GM21367 (cell line): ENCODE measurements around the gene SFXN3.
A peak's percentile ranks its signal among the peaks of the same experiment; 100 is the strongest.

Source experiments
- ATAC-seq: cut with Tn5 transposase; IDR thresholded peaks from one replicate; pipeline ENCODE4 v1.9.1; 2021; ENCODE audit not compliant: unreplicated experiment

SFXN3 gene, protein sequence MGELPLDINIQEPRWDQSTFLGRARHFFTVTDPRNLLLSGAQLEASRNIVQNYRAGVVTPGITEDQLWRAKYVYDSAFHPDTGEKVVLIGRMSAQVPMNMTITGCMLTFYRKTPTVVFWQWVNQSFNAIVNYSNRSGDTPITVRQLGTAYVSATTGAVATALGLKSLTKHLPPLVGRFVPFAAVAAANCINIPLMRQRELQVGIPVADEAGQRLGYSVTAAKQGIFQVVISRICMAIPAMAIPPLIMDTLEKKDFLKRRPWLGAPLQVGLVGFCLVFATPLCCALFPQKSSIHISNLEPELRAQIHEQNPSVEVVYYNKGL

DNA sequence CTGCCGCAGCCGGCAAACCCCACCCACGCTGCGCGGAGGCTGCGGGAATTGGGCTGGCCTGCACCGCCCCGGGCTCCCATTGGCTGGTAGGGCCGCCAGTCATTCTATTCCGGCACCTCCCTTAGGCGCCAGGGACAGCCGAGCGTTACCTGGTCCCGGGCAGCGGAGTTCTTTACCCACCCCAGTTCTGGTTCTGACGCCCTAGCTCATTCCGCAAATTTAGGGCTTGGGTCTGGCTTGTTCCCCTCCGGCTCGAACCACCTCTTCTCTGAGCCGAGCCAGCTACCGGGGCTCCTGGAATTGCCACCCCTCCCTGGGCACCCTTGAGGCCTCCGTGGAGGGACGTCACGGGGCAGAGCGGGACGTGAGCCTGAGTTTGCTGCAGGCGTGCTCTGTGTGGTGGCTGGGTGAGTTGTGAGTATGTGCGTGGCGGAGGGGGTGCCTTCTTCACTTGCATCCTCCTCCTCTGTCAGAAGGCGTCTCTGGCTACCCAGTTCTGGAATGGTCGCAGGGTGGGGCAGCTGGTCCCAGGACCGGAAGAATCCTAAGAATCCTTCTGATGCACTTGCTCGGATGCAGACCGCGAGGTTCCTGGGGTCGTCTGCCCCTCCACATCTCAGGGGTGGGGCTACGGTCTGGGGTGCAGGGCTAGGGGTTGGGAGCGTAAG is at the start of gene SFXN3, which contains the start of gene PDZD7:
TSS of gene SFXN3 (plus strand) at position 107 of the 668 bp plus-strand sequence. CDS start 3,461 bp downstream, outside the sequence.
TSS of gene PDZD7 (minus strand) at position 2 of the 668 bp plus-strand sequence. CDS start 910 bp downstream, outside the sequence.
- peak; percentile 84 for ATAC-seq

DNA sequence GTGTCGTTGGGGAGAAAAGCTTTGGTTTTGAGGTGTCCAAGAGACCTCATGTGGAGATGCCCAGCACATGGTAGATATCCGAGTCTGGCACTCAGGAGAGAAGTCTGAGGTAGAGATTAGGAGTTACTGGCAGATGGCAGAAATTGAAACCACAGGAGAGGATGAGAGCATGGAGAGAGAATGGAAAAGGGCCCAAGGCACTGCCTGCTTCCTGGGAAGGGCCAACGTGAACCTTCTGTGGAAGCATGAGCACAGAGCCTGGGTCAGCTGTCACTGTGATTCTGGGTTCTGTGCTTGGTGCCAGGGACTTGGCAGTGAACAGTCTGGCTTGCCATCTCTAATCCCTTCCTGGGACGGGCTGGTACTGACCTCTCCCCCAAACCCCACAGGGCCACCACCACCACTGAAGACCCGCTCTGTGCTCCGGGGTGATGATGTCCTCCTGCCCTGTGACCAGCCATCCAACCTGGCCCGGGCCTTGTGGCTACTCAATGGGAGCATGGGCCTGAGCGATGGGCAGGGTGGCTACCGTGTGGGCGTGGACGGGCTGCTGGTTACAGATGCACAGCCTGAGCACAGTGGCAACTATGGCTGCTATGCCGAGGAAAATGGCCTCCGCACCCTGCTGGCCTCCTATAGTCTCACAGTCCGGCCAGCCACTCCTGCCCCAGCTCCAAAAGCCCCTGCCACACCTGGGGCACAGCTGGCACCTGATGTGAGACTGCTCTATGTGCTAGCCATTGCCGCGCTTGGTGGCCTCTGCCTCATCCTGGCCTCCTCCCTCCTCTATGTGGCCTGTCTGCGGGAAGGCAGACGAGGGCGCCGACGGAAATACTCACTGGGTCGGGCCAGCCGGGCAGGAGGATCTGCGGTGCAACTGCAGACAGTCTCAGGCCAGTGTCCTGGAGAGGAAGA is 47.9 kb upstream of the SFXN3 start:
- ATAC-seq = no peak

DNA sequence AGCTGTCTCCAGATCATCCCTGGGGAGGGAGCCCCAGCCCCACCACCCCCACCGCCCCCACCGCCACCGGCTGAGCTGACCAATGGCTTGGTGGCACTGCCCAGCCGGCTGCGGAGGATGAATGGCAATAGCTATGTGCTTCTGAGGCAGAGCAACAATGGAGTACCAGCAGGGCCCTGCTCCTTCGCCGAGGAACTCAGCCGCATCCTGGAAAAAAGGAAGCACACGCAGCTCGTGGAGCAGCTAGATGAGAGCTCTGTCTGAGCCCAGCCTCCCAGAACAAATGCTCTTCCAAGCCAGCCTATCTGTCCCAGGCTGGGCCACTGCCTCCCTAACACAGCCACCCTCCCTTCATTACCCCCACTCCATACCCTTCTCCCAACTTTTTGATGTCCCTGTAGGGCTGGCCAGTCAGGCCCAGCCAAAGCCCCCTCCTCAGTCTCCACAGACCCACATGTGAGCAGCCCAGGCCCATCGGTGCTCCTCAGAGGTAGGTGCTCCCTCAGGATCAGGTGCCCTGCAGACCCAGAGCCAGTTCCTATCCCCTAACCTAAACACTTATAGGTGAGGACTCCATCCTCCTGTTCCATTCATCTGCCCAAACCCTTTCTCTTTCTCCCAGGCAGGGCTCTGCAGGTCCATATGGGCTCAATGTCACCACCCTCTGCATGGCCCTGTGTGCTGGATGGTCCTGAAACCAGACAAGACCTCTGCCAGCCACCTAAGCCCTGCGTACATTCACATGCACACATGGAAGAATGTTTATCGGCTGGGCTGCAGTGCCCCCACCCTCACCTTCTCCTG is 47.0 kb upstream of the SFXN3 start:
- no peak for ATAC-seq

DNA sequence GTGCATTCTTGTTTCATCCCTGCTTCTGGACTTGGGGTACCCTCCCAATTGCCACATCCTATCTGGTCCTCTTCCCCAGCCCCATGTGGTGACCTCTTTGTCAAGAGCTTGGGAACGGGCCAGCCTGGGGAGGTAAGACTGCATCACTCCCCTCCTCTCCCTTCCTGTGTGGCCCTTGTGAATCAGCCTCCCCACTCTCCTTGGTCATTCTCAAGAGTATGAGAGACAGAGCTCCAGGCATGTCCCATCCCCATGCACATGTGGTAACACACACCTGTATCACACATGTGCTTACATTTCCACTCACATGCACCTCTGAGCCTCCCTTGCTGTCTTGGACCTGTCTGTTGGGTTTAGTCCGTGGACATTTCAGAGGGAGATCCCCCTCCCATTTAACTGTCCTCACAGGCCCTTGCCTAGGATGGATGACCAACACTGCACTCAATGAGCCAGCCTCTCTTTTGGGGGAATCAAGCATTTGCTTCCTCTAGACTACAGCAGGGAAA is 46.3 kb upstream of the SFXN3 start:
- ATAC-seq = no peak

DNA sequence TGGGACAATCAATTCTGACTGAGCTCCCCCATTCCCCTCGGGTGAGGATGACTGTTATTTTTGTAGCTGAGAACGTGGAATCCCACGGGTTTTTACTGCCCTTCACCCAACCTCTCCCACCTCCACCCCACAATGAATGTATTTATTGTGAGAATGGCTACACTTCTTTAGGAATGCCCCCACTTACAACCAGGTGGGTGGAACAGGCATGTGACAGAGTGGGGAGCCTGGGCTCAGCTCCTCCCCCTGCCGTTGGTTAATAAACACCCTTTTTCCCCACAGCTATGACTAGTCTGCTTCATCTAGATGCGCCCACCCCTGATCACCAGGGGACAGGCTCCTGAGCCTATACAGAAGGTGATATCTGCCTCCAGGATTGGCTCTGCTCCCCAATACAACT is 45.7 kb upstream of the SFXN3 start:
- ATAC-seq = no peak

DNA sequence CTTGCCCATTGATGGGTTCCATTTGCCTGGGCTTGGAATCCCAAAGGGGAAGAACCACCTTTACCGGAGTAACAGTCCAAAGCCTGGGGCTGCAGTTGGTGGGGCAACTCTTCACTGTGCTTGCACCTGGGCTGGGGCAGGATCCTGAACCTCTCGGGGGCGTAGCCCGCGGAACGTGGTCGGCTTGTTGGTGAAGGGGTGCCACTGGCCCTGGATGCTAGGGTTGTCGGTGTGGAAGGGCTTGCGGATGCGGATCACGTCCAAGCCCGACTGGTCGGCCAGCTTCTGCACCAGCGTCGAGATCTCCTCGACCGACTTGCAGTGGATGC is 44.4 kb upstream of the SFXN3 start:
- ATAC-seq = no peak

DNA sequence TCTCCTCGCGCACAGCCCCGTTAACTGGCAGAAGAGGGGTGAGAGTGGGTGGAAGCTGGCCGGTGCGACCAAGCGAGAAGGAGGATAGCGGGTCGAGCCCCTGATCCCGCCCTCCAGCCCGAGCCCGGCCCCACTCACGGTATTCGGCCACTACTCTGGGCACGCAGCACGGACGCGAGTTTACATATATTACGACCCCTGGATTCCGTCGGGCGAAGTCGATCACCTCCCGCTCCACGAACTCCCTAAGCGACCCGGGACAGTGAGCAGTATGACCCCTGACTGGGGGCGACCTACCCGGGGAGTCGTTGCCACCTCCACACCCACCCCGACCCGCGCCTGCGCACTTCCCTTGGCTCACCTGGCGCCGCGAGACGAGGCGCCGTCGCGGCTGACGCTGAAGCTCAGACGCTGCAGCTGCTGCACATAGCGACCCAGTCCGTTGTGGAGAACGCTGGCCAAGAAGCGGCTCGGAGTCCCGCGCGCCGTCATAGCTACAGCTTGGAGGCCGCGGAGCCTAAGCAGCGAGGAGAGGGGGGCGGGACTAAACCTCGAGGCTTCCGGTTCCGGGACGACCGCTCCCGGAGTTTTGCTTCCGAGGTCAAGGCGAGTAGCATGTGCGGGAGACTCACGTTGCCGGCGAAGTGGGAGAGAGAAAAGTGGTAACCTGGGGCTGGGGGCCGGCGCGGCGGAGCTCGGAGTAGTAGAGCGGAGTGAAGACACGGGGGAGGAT is 43.9 kb upstream of the SFXN3 start, which contains the start of the genes MRPL43 and TWNK:
TSS of gene MRPL43 (minus strand) at position 546 of the 733 bp plus-strand sequence. CDS start at position 492, 54 bp downstream.
TSS of gene TWNK (plus strand) at position 592 of the 733 bp plus-strand sequence. CDS start 668 bp downstream, outside the sequence.
- peak; percentile 77 for ATAC-seq

DNA sequence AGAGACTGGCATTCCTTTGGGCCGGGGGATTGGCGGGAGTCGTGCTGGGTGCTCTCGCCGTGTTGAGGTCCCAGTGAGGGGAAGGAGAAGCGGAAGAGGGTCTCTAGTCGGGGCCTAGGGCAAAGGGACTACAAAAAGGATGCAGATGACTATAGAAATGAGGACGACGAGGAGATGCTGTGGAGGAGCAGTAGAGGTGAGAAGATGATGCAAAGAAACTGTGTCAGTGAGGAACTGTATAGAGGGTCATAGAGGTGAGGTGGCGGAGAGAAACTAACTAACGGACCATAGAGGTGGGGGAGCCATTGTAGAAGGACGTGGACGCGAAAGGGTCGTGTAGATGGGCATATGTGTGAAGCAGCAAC is 43.4 kb upstream of the SFXN3 start:
- ATAC-seq = no peak

DNA sequence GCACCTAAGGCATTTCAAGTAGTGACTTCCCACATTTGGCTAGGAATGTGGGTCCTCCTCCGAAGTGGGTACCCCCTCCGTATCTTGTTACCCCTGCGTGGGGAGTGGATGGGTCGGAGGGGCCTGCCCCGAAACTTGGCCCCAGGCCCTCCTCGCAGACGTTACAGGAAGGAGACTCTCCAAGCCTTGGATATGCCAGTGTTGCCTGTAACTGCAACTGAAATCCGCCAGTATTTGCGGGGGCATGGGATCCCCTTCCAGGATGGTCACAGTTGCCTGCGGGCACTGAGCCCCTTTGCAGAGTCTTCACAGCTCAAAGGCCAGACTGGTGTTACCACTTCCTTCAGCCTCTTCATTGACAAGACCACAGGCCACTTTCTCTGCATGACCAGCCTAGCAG is 42.9 kb upstream of the SFXN3 start:
- no peak for ATAC-seq

DNA sequence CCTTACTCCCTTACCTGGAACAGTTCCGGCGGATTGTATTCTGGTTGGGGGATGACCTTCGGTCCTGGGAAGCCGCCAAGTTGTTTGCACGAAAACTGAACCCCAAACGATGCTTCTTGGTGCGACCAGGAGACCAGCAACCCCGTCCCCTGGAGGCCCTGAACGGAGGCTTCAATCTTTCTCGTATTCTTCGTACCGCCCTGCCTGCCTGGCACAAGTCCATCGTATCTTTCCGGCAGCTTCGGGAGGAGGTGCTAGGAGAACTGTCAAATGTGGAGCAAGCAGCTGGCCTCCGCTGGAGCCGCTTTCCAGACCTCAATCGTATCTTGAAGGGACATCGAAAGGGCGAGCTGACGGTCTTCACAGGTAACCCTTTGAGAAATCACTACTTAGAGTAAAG is 41.9 kb upstream of the SFXN3 start:
- ATAC-seq = no peak

DNA sequence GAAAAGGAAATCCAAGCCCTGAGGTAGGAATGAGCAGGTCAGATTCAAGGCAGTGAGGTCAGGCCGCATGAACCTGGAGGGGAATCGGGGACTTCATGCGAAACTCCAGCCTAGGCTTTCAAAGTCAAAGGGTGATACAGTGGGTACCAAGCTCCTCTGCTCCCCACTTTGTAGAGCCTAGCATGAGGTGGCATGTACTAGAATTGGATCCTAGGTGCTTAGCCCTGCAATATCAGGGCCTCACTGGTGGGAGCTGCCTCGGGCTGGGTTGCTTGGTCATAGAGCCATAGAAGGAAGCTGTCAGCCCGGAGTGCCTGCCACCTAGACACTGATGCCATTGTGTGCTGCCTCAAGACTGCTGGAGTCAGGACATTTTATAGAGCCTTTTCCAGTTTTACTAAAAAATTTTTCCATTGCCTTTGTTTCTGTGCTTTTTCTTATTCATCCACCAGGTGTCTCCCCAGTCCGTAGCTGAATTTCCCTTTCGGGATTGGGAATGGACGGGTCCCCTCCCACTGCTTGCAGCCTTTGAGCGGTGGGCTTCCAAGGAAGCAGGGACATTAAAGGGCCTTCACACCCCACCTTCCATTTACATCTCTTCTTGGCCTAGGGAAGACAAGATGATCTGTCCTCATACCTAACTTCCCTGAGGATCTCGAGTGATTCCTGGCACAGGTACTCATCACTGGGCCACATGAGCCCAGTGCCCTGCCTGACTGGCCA is 36.9 kb upstream of the SFXN3 start:
- no peak for ATAC-seq

DNA sequence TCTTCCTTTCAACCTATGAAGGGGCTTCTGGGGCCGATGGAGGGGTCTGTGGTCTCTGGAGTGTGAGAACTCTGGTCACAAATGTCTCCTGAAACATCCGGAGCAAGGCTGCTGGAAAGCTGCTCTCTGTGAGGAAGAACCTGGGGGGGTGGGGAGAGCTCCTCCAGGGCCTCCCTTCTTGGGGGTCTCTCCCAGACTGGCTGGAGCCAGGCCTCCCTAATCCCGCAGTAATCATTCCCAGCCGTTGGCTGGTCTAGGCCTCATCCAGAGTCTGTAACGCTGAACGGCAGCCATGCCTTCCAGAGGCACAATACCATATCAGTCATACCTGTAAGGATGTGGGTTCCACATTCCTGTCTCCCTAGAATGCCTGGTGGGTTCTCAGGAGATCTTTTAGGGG is 35.9 kb upstream of the SFXN3 start:
- no peak for ATAC-seq

DNA sequence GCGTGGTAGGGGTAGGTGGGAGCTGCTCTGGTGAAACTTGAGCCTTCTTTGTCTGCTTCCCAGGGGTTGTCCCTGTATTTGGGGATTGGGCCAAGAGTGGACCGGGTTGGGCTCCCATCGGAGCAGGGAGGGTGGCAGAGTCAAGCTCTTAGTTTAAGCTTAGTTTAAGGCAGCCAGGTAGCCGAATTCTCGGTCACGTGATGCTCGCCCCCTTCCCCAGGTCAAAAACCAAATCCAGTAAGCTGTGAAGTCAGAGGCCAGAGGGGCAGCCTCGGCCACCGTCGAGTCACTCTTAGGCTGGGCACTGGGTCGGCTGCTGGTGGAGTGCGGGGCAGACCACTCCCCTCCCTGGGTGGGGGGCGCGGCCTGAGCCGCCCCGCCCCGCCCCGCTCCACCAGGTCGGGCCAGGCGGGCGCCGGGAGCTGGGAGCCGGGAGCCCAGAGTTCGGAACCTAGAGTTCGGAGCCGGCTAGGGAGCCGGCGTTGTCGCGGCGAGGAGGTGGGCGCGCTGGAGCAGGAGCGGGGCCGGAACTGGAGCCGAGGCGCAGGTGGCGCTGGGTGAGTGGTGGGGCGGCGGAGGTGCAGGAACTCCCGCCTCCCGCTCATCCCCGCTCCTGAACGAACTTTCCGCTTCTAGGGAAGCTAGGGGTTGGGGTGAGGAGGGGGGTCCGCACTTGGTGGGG is 34.2 kb upstream of the SFXN3 start:
- ATAC-seq = no peak

DNA sequence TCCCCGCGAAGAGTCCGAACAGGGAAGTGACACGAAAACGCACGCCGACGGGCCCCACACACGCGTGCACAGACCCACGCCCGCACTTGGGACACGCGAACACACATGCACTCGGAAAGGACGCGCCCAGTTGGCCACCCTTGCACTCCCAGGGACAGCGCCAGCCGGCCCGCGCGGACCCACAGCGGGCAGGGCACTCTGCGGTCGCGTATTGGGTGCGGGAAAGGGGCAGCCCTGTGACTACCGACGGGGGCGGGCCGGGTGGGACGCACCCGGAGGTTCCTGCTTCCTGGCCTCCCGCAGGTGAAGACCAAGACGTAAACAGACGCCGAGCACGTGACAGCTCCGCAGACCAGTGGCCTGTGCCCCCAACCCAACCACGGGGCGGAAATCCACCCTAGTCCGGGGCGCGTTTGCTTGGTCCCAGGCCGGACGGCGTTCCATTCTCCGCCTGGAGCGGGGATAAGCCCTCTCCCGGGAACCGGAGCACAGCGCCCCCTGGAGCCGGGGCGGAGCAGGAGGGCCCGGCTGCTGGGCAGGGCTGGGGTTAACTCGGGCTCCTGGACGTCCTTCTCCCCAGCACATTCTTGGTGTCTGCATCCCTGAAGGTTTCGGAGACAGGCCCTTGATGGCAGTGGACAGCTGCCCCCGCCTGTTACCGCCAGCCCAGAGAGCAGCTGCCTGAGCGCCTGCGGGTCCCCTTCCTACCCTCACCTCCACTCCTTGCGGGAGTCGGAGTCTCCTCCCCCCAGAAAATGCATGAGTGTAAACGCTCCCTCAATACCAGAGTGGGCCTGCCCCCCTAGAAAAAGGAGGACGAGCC is 33.5 kb upstream of the SFXN3 start:
- no peak for ATAC-seq

DNA sequence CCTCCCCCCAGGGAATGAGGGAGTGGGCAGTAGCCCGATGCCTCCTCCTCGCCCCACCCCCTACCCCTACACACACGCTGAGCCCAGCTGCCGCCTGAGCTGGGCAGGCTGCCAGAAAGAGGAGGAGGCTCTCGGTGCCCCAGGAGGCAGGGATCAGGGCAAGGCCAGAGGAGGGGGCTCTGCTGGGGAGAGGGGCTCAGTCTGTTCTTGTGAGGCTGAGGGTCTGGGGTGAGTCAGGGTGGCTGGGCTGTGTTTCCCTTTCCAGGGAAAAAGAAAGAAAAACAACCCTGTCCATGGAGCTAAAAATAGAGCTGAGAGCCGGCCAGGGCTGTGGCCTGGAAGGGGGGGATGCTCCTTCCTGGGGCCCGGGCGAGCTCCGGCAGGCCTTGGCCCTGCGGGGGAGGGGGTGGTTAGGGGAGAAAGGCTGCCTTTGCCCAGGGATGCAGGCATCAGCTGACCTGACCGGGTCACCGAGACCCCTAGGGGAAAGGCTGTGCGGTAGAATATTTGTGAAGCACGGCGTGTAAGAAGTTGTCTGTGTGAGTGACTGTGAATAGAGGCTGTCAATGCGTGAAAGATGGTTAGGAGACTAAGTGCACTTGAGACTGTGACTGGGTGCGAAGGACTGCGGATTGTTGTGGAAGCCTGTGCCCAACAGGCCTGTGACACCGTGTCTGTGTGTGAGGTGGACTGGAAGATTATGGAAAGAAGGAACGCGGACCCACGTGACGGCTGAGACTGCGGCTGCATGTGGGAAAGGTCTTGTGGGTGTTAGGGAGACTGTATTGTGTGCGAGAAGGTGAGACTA is 32.6 kb upstream of the SFXN3 start:
- no peak for ATAC-seq

DNA sequence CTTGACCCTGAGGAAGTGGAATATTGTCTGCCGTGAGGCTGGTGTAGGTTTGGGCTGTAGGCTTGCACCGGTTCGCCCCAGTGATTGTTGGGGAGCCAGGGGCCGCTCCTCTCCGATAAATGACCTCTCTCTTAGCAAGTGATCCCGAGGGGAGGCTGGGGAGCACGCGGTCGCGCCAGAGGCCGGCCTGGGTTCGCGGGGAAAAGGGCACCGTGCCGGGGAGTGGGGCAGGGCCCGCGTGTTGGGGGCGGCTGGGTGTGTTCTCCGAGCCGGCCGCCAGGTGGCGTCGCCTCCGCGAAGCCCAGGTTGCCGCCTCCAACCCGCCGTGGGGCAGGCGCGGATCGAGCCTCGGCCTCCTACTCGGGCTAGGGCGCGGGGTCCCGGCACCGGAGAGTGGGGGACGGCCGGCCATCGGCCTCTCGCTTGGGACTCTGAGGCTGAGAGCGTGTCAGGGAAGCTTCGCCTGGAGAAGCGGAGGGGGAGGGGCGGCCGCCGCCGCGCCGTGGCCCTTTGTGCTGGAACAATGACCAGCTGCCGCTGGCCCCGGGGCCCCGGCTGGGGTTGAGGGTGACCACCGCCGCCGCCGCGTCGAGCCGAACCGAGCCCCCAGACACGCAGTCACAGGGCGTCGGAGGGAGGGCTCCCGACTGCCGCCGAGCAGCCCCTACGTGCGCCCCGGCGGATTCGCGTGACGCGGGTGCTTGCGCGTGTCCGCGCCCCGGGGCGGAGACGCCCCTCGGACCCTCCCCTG is 31.9 kb upstream of the SFXN3 start:
- ATAC-seq = no peak
